Epidermal melanocyte (primary cell): ENCODE data around the gene INAFM2.
A peak's percentile ranks its signal among the peaks of the same experiment; 100 is the strongest.

Source experiments
- DNase-seq: peaks from one replicate; pipeline ENCODE4 v3.0.0; 2011; ENCODE audit warnings: low spot score; ENCODE audit not compliant: insufficient read length

INAFM2 gene

GRCh38 chr15:40358471-40359353 is 35.2 kb downstream of the INAFM2 start:
- DNase-seq, result no peak

GRCh38 chr15:40360015-40360414 is 36.5 kb downstream of the INAFM2 start:
- no peak for DNase-seq

GRCh38 chr15:40361640-40362039 is 38.1 kb downstream of the INAFM2 start:
- DNase-seq, result no peak

DNA sequence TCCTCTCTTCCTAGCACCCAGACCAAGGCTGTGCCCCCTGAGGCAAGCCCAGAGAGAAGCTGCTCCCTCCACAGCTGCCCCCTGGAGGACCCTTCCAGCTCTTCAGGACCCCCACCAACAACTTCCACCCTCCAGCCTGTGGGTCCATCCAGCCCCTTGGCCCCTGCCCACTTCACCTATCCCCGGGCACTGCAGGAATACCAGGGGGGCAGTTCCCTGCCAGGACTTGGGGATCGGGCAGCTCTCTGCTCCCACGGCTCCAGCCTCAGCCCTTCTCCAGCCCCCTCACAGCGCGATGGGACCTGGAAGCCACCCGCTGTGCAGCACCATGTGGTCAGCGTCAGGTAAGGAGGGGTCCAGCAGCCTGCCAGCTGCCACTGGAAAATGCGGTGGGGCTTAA is 40.1 kb downstream of the INAFM2 start:
- DNase-seq, result no peak

DNA sequence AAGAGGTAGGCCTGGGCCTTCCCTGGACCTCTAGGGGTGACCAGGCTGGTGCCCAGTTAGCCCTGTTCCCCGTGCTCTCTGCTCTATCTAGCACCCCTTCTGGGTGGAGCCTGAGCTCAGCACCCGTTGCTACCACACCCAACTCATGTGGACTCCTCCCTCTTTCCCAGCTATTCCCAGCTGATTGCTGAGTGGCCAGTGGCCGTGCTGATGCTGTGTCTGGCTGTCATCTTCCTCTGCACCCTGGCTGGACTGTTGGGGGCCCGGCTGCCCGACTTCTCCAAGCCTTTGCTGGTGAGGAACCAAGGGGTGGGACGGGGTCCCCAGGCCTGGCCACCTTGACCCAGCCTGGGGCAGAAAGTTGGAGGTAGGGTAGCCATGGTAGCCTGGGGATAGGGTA is 40.8 kb downstream of the INAFM2 start:
- no peak for DNase-seq

DNA sequence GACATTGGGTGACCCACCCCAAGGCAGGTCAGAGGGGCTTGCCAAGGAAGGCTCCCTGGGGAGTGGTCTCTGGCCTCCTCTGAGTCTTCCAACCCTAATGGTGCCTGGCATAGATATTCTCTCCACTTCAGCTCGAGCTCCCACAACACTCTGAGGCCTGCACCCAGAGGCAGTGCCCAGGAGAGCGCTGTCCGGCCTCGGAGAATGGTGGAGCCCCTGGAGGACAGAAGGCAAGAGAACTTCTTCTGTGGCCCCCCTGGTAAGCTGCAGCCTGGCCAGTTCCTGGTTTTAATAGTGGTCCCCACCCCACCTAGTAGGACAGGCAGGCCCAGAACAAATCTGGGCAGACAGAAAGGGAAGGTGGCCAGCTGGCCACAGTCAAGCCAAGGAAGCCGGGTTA is 41.5 kb downstream of the INAFM2 start:
- no peak for DNase-seq

- DNase-seq, result no peak
Measured at GRCh38 chr15:40365624-40366456, 42.3 kb downstream of the INAFM2 start.

- no peak for DNase-seq
Measured at GRCh38 chr15:40366457-40367370, 43.2 kb downstream of the INAFM2 start.

- DNase-seq, result no peak
Measured at GRCh38 chr15:40367371-40367685, 43.8 kb downstream of the INAFM2 start.

- peak; percentile 87 for DNase-seq
Measured at GRCh38 chr15:40367686-40368611, 44.5 kb downstream of the INAFM2 start.

DNA sequence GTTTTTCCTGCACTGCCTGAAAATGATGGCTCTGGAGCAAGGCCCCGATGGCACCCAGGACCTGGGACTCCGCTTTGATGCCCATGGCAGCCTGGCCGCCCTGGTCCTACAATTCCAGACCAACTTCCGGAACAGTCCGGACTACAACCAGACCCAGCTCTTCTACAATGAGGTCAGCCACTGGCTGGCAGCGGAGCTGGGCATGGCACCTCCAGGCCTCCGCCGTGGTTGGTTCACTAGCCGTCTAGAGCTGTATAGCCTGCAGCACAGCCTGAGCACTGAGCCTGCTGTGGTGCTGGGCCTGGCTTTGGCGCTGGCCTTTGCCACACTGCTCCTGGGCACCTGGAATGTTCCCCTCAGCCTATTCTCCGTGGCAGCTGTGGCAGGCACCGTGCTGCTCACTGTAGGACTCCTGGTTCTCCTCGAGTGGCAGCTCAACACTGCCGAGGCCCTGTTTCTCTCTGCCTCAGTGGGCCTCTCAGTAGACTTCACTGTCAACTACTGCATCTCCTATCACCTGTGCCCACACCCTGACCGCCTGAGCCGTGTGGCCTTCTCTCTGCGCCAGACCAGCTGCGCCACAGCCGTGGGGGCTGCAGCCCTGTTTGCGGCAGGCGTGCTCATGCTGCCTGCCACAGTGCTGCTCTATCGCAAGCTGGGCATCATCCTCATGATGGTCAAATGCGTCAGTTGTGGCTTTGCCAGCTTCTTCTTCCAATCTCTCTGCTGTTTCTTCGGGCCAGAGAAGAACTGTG is 45.4 kb downstream of the INAFM2 start:
- DNase-seq, result no peak

DNA sequence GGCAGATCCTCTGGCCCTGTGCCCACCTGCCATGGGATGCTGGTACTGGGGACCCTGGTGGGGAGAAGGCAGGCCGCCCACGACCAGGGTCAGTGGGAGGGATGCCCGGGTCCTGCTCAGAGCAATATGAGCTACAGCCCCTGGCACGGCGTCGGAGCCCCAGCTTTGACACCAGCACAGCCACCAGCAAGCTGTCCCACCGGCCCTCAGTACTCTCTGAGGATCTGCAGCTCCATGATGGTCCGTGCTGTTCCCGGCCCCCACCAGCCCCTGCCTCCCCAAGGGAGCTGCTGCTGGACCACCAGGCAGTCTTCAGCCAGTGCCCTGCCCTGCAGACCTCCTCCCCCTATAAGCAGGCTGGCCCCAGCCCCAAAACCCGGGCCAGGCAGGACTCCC is 46.0 kb downstream of the INAFM2 start:
- no peak for DNase-seq

DNA sequence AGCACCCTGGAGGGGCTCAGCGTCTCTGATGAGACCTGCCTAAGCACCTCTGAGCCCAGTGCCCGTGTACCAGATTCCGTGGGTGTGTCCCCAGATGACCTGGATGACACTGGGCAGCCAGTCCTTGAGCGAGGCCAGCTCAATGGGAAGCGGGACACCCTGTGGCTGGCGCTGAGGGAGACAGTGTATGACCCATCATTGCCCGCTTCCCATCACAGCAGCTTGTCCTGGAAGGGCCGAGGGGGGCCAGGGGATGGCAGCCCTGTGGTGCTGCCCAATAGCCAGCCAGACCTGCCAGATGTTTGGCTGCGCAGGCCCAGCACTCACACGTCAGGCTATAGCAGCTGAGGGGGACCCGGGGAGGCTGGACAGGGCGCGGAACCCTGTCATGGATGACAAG is 46.5 kb downstream of the INAFM2 start:
- DNase-seq, result no peak

- DNase-seq, result no peak
Measured at GRCh38 chr15:40372981-40373380, 49.5 kb downstream of the INAFM2 start.
